NCI-H2107 treated with DMSO at 0.1 percent for 48 hours (cell line): ENCODE measurements around the gene AUTS2.

ENCODE experiments used
- DNase-seq: peaks from one replicate; lab custom pipeline; 2025; ENCODE audit not compliant: unreplicated experiment; lab: John Stamatoyannopoulos, UW

AUTS2 gene

GRCh38 chr7:69922026-69922803, 323.9 kb downstream of the AUTS2 start:
- DNase-seq = no peak

- DNase-seq = no peak
These were observed 329.2 kb downstream of the AUTS2 start for GRCh38 chr7:69927461-69927860.

GRCh38 chr7:69928621-69929020, 330.3 kb downstream of the AUTS2 start:
- no peak for DNase-seq

- DNase-seq = no peak
These were observed 331.3 kb downstream of the AUTS2 start for GRCh38 chr7:69929622-69930021.

- peak; percentile 72 for DNase-seq
These were observed 333.9 kb downstream of the AUTS2 start for GRCh38 chr7:69932034-69932628.

- DNase-seq = peak; percentile 94
These were observed 336.0 kb downstream of the AUTS2 start for GRCh38 chr7:69934144-69934903.

- no peak for DNase-seq
These were observed 336.8 kb downstream of the AUTS2 start for GRCh38 chr7:69935107-69935506.

- DNase-seq = no peak
These were observed 338.8 kb downstream of the AUTS2 start for GRCh38 chr7:69937097-69937496.

GRCh38 chr7:69939317-69939716, 341.0 kb downstream of the AUTS2 start:
- DNase-seq = peak; percentile 62

- DNase-seq = peak; percentile 63
These were observed 342.9 kb downstream of the AUTS2 start for GRCh38 chr7:69941077-69941651.

GRCh38 chr7:69942573-69942972, 344.3 kb downstream of the AUTS2 start:
- DNase-seq = no peak

- no peak for DNase-seq
These were observed 348.6 kb downstream of the AUTS2 start for GRCh38 chr7:69946901-69947300.

GRCh38 chr7:69947998-69948397, 349.7 kb downstream of the AUTS2 start:
- no peak for DNase-seq

GRCh38 chr7:69949122-69949521, 350.8 kb downstream of the AUTS2 start:
- no peak for DNase-seq

GRCh38 chr7:69951458-69951857, 353.2 kb downstream of the AUTS2 start:
- no peak for DNase-seq

GRCh38 chr7:69953136-69954067, 355.1 kb downstream of the AUTS2 start:
- DNase-seq = no peak

GRCh38 chr7:69956541-69956940, 358.3 kb downstream of the AUTS2 start:
- no peak for DNase-seq

GRCh38 chr7:69957661-69958060, 359.4 kb downstream of the AUTS2 start:
- no peak for DNase-seq

GRCh38 chr7:69959789-69960499, 361.7 kb downstream of the AUTS2 start:
- DNase-seq = peak; percentile 41

GRCh38 chr7:69961436-69961835, 363.2 kb downstream of the AUTS2 start:
- DNase-seq = no peak
